Stimulated activated CD4-positive, alpha-beta T cell treated with anti-CD3 and anti-CD28 coated beads, Interleukin-4, amount 100 ng/mL, for 1 hour (primary cell): ENCODE results near the gene MLN.
"Not testable (repeated sequence)": the region's sequence is repeated elsewhere in the genome, so short reads cannot be mapped to it uniquely, and the experiment has no call there.

Experiments used
- DNase-seq: peaks from one replicate; pipeline ENCODE4 v3.0.0-alpha.2; 2020

Gene MLN

DNA sequence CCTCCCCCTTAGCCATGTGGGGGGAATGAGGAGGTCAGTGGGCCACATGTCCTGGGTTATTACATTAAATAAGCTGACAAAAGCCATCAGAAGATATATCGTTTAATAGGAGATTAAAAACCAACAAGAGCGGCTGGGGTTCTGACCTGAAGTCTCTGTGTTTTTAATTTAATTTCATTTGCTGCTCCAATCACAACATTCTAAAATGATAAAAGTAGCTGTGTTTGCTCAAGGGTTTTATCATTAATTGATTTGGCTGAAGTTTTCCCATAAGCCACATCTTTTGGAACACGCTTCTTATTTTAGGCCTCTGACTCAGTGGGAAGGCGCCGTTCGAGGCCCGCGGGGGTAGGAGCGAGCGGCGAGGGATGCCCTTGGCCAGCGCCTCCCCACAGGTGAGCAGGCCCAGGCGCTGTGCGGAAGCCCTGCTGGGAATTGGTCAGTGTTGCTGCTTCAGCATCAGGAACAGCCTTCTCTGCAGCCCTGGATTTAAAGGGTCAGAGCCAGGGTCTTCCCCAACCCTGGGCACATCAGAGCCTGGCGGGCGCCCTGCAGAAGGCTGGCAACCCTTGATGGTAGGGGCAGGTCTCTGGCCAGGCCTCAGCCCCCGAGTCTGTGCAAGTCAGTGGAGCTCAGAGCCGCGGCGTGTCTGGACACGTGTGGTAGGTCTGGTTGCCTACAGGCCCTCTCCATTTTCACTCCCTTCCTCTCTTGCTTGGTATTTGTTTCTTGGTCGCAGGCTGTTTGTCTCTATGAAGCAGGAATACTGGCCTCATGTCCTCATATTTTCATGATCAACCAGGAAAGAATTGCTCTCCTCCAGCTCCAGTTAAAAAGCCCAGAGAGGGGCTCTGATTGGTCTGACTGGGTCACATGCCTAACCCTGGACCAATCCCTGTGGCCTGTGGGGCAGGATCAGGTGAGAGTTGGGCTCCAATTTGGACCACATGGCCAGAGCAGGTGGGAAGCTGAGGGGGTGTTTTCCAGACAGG lies 30.9 kb upstream of the MLN start:
- no peak for DNase-seq

DNA sequence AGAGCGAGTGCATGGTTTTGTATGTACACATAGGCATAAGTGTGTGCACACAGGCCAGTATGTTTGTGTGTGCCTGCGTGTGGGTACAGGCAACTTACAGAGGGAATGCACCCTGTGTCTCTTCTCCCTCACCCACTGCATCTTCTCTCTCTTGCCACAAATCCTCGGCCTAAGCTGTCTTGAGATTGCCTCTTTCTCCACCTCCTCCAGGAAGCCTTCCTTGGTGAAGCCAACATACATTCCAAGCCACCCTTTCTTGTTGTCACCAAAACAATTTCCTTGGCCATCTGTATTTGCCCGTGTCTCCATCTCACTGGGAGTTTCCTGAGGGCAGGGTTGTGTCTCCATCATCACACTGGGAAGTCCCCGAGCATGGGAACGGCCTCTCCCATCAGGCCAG lies 29.8 kb upstream of the MLN start:
- DNase-seq: no peak

DNA sequence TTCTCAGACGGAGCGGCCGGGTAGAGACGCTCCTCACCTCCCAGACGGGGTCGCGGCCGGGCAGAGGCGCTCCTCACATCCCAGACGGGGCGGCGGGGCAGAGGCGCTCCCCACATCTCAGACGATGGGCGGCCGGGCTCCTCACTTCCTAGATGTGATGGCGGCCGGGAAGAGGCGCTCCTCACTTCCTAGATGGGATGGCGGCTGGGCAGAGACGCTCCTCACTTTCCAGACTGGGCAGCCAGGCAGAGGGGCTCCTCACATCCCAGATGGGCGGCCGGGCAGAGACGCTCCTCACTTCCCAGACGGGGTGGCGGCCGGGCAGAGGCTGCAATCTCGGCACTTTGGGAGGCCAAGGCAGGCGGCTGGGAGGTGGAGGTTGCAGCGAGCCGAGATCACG lies 29.0 kb upstream of the MLN start:
- not testable (repeated sequence) for DNase-seq

DNA sequence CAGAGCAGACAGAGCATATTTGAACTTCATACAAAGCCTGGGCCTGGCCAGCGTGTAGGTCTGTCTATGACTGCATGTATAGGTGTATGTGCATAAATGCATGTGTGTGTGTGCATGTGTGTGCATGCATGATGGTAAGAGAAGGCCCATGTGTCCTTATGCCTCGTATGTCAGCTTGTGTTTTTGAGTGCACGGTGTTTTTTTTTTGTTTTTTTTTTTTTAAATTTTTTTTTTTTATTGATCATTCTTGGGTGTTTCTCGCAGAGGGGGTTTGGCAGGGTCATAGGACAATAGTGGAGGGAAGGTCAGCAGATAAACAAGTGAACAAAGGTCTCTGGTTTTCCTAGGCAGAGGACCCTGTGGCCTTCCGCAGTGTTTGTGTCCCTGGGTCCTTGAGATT lies 27.9 kb upstream of the MLN start:
- not testable (repeated sequence) for DNase-seq

DNA sequence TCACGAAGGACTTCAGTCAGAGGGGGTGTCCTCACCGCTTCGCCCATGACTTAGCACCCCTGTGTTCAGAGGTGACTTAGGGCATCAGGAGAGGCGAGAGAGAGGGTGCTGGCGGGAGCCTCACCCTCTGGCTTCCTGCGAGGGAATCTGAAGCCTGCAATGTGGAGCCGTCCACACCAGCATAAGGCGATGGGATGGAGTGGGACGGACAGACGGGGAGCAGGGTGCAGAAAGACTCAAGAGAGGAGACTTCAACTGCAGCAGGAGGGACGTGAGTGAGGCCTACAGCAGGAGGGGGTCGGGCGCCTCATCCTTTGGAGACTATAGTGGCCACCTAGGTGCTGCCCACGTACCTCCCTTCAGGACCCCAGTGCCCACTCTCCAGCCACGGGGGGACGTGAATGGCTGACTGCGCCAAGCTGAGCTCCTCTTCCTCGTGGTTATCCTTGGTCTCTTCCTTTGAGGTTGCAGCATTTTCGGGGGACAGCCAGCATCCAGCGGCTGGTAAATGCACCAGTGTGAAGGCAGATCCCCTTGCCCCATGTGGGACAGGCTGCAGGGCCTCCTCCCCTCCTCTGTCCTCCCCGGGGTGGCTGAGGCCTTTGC lies 26.9 kb upstream of the MLN start:
- DNase-seq: no peak

DNA sequence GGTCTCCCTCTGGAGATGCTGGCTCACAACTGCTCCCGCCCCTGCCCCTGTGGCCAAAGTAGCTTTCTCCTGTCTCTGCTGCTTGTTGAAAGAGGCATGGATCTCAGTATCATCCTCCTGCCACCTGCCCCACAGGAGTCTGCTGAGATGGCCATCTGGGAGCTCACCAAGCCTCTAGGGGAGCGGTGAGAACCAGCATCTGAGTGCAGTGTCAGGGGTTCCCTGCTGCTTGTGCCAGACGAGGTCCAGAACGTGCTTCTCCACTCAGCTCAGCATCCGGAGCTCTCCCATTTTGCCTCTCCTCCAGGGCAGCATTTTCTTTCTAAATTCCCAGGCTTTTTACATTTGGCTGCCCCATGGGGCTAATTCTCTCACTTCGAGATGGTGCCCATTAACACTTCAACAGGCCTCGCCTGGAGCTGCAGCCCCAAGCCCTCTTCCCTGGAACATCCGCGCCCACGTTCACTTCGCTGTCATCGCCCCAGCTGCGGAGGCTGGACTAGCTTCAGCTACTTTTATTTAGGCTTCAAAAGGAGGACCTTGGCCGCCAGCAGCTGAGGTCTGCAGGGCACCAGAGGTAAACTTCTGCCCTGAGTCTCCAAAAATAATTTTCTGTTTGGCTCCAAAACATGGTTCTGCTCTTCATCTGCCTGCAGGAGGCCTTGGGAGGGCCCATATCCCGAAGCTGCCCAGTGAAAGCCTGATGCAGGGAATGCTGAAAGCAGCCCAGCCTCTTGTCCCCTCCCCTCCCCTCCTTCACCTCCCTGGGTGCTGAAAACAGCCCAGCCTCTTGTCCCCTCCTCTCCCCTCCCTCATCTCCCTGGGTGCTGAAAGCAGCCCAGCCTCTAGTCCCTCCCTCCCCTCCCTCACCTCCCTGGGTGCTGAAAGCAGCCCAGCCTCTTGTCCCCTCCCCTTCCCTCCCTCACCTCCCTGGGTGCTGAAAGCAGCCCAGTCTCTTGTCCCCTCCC lies 25.2 kb upstream of the MLN start:
- DNase-seq: no peak

DNA sequence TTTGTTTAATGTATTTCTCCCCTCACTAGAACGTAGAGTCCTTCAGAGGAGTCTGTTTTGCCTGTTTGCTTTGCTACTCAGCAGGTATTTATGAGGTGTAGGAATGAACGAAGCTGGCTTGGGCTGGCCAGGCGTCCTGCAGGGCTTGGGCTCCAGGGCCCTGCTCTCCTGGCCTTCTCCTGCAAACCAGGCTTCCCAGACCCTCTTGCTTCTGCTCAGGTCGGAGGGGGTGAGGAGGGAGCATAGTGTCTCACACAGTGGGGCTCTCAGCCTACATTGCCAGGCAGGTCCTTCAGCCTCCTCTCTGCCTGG lies 24.6 kb upstream of the MLN start:
- DNase-seq: no peak

DNA sequence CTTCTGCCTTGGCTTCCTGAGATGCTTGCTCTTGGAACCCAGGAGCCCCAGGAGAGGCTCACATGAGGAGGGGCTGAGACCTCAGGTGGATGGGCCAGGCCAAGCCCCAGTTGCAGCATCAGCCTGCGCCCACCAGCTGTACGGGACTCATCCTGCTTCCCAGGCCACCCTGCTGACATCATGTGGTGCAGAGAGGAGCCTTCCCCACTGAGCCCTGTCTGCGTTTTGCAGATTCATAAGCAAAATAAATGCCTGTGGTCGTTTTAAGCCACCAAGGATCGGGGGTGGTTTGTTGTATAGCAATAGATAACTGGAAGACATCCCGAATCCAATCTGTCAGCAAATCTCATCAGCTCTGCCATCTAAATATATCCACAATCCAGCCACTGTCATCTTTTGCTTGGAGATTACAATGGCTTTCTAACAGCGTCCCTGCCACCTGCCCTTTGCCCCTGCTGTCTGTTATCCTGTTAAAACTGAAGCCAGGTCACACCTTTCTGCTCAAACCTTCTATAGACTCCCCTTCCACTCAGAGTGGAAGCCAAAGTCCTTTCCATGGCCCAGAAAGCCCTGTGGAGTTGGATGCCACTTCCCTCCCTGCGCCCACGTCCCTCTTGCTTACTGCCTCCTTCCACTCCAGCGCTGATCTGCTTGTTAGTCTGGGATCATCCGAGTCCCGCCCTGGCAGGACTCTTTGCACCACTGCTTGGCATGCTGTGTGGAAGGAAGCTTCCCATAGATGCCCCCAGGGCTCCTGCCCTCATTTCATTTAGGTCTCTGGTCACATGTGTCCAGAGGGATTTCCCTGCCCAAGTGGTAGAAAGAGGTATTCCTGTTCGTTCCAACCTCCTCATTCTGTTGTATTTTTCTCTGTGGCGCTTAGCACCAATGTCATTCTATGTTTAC lies 24.0 kb upstream of the MLN start:
- DNase-seq: no peak

DNA sequence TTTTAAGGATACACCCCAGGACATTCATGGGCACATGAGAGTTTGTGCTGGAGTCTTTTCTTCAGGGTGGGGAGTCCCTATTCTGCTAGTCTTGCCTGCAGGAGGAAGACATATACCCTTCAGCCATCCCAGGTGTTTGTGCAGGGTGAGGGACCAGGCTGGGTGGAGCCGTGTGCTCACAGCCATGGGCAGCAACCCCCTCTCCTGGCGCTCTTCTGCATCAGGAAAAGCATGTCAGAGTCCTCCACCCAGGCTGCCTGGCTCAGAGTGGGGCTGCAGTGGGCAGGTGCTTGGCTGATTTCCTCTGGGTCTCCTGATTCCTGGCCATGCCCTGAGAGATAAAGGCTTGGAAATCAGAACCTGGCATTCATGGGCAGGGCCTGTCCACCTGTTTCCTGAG lies 22.7 kb upstream of the MLN start:
- no peak for DNase-seq

DNA sequence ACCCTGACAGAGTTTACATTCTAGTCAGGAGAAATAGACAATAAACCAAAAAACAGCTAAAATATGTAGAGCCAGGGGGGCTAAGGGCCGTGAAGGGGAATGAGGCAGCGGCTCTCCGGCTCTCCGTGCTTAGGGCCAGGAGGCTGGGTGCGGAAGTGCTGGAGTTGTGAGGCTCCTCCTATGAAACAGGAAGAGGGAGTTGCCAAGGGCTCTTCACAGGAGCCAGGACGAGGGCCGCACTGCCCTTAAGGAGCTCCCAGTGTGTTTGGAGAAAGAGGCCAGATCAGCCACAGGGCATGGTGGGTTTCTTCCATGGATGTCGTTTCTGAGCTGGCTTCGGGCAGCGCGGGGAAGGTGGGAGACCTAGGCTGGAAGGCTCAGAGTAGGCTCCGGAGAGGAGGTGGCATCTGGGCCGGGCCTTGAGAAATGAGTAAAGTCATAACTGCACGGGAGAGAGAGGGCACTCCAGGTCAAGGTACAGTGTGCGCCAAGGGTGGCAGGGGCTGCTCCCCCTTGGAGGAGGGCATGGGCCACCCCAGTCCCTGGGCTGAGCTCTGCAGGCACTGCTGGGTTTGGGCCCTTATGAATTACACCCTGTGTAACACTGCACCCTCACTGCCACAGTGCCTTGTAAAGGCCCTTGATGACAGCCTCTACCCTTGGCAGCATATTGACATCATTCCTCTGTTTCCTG lies 20.8 kb upstream of the MLN start:
- DNase-seq: no peak

DNA sequence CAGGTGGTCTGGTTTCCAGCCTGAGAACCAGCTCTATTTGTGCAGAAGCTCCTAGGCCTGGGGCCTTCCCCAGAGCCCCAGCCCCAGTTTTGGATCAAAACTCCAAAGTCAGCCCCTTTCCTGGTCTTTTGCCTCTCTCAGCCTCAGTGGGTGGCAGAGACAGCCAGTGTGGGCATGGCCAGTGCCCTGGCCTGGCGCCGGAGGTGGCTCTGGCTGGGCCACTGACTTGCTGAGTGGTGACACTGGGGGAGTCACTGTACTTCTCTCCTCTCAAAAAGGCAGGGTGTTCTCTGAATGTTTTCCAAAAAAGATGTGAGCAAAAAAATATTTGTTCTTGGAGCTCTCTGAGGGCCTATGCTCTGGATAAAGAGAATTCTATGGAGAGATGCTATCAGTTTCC lies 20.0 kb upstream of the MLN start:
- DNase-seq: no peak

DNA sequence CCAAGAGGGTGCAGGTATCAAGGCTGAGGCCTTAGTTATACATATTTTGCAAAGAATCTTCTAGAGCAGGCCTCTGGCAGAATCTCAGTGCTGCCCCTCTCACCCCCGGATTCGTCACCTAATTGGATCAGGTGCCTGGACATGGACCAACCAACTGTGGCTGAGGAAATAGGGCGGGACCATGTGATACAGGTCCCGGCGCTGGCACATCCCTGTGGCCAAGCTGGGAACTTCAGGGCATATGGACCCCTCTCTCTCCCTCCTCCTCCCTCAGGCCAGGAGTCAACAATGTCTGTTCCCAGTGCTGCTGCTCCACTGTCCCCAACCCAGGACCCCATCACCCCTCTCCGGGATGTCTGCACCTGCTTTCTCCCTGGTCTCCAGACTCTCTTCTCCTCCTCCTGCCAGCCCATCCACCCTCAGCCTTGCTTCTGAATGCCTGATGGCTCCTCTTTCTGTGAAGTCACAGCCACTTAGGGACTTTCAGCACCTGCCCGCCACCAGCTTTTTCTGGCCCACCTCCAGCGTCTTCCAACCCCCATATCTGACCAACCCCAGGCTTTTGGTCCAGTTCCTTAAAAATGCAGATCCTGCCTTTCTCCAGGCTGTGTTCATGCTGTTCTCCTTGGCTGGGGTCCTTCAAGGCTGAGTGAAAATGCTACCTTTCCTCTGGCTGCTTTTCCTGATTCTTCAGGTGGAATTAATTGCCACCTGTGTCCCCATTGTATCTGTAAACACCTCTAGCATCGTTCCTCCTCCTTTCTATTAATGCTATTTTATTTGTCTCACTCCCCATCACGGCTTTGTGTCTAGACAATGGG lies 19.0 kb upstream of the MLN start:
- DNase-seq: no peak

DNA sequence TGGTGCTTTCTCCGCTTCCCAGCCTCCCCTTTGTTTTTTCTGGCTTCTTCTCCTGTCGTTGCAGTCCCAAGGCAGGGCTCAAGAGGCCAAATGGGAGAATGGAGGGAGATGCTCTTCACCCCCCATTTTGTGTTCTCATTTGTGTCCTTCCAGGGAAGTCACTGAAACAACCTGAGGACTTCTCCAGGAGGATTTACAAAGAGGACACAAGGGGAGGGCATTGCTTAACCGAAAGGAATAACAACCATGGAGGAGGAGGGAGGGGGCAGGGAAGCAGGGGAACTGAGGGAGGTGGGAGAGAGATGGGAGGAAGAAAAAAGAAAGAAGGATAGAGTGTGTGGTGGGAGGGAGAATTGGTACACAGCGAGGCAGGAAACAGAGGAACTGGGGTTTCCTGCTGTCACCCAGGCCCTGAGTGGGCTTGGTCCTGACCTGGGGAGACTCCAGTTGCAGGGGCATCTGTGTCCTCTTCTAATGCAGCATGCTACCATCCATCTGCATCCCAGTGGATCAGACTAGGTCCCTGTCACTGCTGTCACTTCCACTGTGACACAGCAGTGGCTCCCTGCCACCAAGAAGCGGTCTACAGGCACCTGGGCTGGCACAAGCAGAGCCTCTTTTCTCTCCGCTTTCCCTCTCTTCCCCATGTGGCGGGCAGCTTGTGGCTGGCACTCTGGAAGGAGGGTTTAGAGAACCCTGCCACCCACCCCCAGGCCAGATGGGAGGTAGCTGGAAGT lies 17.1 kb upstream of the MLN start:
- DNase-seq: no peak

DNA sequence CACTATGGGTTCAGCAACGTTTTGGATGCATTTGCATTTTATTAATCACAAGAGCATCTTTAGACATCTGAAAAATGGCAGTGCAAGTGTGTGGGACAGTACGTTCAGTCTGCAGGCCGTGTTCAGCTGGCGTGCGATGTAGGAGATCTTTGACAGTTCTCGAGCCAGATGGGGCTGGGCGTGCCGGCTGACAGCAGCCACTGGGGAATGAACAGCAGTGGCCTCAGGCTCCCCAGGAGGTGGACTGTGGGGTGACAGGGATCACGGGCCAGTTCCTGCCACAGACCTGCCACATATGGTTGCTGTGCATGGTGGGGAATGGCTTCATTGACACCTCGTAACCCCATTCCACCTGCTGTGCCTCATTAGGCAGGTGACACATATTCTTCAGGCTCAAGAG lies 16.4 kb upstream of the MLN start:
- no peak for DNase-seq

DNA sequence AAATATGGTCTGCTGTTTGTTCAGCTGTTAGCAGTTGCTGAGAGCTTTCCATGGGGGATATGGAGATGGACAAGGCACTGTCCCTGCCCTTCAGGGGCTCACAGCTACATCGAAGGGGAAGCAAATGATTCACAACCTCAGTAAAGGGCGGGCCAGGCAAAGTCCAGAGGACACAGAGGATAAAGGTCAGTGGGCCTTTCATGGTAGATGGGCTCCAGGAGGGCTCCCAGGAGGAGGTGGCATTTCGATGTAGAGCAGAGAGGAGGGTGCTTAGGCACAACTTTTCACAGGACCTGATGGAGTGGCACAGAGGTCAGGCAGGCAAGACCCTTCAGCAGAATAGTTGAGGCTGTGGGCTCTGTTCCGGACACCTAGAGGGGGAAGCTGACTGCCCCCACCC lies 15.2 kb upstream of the MLN start:
- DNase-seq: no peak

DNA sequence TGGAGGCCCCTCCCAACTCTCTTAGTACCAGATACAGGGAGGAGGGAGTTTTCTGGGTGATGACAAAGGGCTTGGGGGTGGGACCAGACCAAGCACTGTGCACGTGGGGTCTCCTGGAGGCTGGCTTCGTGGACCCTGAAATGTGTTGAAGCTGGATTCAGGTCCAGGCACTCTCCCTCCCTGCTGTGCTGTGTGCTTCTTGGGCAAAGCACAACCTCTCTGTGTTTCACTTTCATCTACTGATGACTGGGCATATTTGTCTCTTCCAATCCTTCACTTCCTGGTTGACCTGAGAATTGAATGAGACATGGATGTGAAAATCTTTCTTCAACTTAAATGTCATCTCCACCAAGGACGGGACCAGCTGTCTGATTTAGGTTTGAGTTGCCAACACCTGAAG lies 14.5 kb upstream of the MLN start:
- DNase-seq: no peak

DNA sequence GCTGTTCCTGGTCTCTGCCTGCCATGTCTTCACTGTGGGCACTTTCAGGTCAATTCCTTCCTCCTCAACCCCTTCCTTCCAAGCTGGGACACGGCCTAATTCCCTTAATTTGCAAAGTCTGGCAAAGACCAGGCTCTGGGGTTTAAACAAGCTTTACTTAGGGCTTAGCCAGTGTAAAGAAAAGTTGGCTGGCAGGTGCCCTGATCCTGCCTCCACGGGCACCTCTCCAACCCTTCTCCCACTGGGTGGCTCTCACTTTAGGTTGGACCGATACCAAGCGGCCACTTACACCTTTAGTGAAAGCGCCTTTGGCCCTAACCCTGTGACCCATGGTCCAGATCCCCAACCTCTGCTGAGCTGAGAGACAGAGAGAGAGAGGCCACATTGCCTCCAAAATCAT lies 13.7 kb upstream of the MLN start:
- DNase-seq: no peak

DNA sequence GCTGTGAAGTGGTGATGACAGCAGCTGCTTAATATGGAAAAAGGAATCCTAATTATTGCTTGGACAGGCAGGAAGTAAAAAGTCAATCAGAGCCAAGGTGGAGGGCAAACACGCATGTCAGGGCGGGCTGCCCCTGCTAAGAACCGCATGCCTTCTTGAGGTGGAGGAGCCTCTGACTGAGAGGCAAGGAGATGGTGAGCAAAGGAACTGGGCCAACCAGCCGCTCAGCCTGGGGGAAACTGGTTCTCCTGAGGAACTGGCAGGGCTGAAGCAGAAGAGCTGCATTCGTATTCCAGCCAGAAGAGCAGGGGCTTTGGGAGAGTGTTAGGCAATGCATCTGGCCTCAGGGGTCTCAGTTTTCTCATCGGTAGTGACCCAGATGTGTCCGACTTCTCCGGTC lies 13.1 kb upstream of the MLN start:
- DNase-seq: no peak

DNA sequence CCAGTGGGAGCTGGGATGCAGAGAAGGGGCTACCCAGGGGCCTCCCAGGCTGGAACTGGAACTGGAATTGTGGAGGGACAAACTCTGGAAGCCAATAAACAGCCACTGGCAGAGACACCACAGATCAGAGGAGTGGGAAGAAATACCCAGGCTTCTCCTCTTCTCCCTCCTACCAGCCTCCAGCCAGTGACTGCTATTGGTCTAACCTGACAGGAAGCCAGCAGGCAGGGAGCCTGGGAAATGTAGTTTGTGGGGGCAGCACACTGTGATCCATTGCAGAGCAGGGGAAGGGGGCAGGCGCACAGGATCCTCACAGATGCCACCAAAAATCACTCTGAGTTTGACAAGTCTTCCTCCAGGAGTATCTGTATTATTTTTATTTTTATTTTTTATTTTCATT lies 12.1 kb upstream of the MLN start:
- DNase-seq: no peak
